Measurements from ENCODE around the gene DNAJC24. TPM values are rescaled to one million over a fixed set of nuclear protein-coding genes. Genes with fewer than 3 reads are reported as not detected.

The DNAJC24 gene
- total RNA-seq, 1 donor: 20.0 TPM

DNA sequence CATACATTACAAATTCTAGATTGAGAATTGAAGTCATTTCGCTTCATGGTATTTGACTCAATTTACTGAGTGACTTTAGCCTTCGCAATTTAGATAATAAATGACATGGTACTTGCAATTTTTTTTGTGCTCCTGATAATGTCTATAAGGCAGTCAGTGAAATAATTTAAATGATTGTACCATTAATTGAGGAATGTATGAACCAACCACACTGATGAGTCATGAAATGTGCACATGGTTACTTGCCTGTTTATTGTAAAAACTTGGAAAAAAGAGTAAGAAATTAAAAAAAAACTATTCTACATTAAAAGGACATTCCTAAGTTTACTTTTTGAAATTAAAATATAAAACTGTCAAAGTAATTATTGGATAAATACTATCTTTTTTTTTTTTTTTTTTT lies 43.3 kb downstream of the DNAJC24 start:
- TF ChIP-seq, protein P1, sequence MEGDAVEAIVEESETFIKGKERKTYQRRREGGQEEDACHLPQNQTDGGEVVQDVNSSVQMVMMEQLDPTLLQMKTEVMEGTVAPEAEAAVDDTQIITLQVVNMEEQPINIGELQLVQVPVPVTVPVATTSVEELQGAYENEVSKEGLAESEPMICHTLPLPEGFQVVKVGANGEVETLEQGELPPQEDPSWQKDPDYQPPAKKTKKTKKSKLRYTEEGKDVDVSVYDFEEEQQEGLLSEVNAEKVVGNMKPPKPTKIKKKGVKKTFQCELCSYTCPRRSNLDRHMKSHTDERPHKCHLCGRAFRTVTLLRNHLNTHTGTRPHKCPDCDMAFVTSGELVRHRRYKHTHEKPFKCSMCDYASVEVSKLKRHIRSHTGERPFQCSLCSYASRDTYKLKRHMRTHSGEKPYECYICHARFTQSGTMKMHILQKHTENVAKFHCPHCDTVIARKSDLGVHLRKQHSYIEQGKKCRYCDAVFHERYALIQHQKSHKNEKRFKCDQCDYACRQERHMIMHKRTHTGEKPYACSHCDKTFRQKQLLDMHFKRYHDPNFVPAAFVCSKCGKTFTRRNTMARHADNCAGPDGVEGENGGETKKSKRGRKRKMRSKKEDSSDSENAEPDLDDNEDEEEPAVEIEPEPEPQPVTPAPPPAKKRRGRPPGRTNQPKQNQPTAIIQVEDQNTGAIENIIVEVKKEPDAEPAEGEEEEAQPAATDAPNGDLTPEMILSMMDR (IDR thresholded peaks at IDR 0.05; ENCODE audit: insufficient read depth, low read length): no peak
- H3K4me3 ChIP-seq (ENCODE audit: low read depth, low read length): no peak overlapping the region
- peak; percentile 42 for DNase-seq (ENCODE audit: low read depth)

DNA sequence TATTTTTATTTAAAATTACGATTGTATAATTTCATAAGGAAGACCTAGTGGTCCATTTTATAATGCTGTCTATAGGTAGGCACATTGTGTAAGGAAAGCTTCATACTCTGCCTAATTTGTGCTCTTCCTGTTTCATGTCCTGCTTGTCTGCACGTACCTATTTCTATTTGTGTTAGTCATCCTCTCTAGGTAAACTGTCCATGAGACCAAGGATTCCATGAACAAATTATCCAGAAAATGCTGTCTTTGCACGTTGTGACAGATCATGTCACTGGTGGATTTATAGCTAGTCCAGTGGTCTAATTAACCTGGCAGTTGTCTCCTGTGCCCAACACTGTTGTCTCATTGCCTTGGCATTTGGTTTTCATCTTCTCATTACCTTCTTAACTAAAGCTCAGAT lies 44.7 kb downstream of the DNAJC24 start:
- no peak for DNase-seq (ENCODE audit: low read depth)
- TF ChIP-seq, protein P1 (IDR thresholded peaks at IDR 0.05; ENCODE audit: insufficient read depth, low read length): no peak
- no peak overlapping the region for H3K4me3 ChIP-seq (ENCODE audit: low read depth, low read length)

DNA sequence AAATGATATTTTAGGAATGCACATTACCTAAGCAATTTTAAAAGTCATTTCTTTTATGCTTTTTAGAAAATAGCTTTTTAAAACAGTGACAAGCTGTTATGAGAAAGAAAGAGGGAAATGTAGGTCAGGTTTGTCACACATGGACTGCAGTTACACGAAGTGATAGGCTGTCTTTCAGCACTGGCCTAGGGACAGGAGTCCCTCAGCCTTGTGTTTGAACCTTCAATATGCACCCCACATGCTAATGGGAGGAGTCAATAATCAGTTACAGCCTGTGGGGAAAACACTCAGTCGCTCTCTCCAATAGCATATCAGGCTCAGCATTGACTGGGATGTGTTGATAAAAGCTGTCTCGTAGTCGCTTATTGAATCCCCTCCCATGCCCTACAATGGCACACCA lies 45.8 kb downstream of the DNAJC24 start:
- DNase-seq (ENCODE audit: low read depth): no peak
- TF ChIP-seq, protein P1 (IDR thresholded peaks at IDR 0.05; ENCODE audit: insufficient read depth, low read length): no peak
- no peak overlapping the region for H3K4me3 ChIP-seq (ENCODE audit: low read depth, low read length)

DNA sequence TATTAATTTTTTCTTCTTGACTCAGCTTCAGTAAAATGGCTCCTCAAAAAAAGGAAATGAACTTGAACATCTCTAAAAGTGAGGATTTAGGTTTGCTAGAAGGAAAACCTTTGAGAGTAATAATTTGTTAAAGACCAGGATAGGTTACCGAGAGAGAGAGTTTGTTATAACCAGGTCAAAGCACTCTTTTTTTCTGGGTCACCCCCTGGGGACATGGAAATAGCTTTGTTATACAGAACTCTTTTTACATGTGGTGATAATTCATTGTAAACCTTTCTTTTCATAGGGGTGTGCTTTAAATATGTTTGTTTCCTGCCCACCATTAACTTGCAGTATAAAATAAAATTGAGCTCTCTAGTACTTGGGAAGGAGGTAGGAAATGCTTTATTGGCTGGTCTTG lies 47.7 kb downstream of the DNAJC24 start:
- no peak for DNase-seq (ENCODE audit: low read depth)
- TF ChIP-seq, protein P1 (IDR thresholded peaks at IDR 0.05; ENCODE audit: insufficient read depth, low read length): no peak
- H3K4me3 ChIP-seq (ENCODE audit: low read depth, low read length): no peak overlapping the region

DNA sequence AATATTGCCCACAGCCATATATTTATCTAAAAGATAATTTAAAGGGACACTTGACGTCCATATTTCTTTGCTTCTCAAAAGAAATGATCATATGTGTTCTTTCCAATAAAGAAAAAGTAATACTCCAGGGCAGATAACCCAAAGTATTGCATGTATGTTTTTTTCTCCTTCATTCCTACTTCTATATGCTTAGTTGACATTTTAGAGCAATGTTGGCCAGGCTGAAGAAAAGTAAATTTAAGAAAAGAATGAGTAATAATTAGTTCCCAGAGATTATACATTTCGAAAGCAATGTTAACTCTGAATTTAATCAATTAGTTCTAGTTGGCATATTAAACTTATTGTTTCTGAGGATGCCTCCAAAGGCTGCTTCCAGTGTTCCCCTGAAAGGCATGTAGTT lies 48.2 kb downstream of the DNAJC24 start:
- DNase-seq (ENCODE audit: low read depth): no peak
- TF ChIP-seq, protein P1 (IDR thresholded peaks at IDR 0.05; ENCODE audit: insufficient read depth, low read length): no peak
- H3K4me3 ChIP-seq (ENCODE audit: low read depth, low read length): no peak overlapping the region

DNA sequence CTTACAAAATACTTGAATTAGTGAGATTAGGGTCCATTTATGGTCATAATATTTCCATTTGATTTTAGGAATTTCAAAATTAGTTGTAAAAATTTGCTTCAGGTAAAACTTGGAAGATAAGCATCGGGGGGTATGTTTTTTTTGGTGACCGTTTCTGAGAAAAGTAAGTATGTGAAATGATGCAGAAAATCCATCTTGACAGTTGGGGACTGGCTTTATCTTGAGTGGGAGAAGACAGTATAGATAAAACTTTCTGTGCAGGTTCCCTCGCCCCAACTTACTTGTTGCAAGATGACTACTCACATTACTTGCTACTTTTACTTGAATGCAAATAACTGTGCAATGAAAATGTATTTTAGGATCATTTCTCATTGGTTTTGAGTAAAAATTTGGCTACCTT lies 49.5 kb downstream of the DNAJC24 start:
- no peak for DNase-seq (ENCODE audit: low read depth)
- no peak overlapping the region for H3K4me3 ChIP-seq (ENCODE audit: low read depth, low read length)
- TF ChIP-seq, protein P1 (IDR thresholded peaks at IDR 0.05; ENCODE audit: insufficient read depth, low read length): no peak

DNA sequence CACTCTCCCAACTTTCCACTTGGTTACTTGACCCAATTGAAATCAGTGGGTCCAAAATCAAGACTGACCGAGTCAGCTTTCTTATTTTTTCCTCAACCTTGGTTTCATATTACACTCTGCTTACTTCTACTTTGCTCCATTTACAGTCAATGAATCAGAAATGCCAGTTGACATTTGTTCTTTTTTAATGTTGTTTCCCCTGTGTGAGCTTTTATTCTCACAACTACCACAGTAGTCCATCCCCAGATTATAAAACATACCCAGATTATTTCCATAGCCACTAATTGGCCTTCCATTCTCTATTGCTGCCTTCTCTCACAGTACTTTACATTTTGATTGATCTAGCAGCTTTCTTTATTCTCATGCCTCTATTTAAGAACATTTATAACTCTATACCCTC lies 50.0 kb downstream of the DNAJC24 start:
- no peak for DNase-seq (ENCODE audit: low read depth)
- TF ChIP-seq, protein P1 (IDR thresholded peaks at IDR 0.05; ENCODE audit: insufficient read depth, low read length): no peak
- H3K4me3 ChIP-seq (ENCODE audit: low read depth, low read length): no peak overlapping the region
